Osteocyte (in vitro differentiated cells): Measurements from ENCODE around the gene DDB1. TPM values are rescaled to one million over a fixed set of nuclear protein-coding genes. Genes with fewer than 3 reads are reported as not detected.

Experiments
- DNase-seq: peaks from one replicate; pipeline ENCODE4 v3.0.0; 2021; ENCODE audit warnings: mixed read lengths; ENCODE audit not compliant: unreplicated experiment; ENCODE audit errors: extremely low spot score
- H3K27ac Mint-ChIP-seq: one replicate; pipeline ENCODE4 v1.8.0; 2021; ENCODE audit warnings: mild to moderate bottlenecking, mixed read lengths; ENCODE audit not compliant: unreplicated experiment
- H3K27me3 Mint-ChIP-seq: one replicate; pipeline ENCODE4 v1.8.0; 2021; ENCODE audit warnings: mixed read lengths; ENCODE audit not compliant: unreplicated experiment
- H3K36me3 Mint-ChIP-seq: one replicate; pipeline ENCODE4 v1.8.0; 2021; ENCODE audit warnings: mixed read lengths; ENCODE audit not compliant: unreplicated experiment
- H3K4me1 Mint-ChIP-seq: one replicate; pipeline ENCODE4 v1.8.0; 2021; ENCODE audit warnings: mixed read lengths; ENCODE audit not compliant: unreplicated experiment
- H3K4me3 Mint-ChIP-seq: one replicate; pipeline ENCODE4 v1.8.0; 2021; ENCODE audit warnings: mild to moderate bottlenecking, moderate library complexity, mixed read lengths; ENCODE audit not compliant: unreplicated experiment
- H3K9me3 Mint-ChIP-seq: one replicate; pipeline ENCODE4 v1.8.0; 2021; ENCODE audit warnings: mixed read lengths; ENCODE audit not compliant: unreplicated experiment
- long read RNA-seq: library from polyadenylated mRNA; unstranded; transcript quantifications from one replicate; pipeline ENCODE4 v2.0.0, GENCODE V29; 2021
- total RNA-seq: library from RNA; stranded (reverse); gene quantifications from 2 replicates; pipeline ENCODE4 v1.2.1, GENCODE V29; 2021
- TF ChIP-seq, protein P1 (sequence below): fragments of 200-600 bp; sonication (generic); IDR thresholded peaks from 2 replicates; pipeline ENCODE4 v1.5.0; 2021; ENCODE audit warnings: antibody characterized with exemption, mild to moderate bottlenecking, moderate library complexity

DDB1 gene
- total RNA-seq: 259 and 266 TPM in 2 replicates
- long read RNA-seq, full-length matches to known transcripts: 87 of 186 reads
- long read RNA-seq, partial matches to known transcripts: 84 of 186 reads
- long read RNA-seq, other reads (novel, unspliced or antisense): 15 of 186 reads

DNA sequence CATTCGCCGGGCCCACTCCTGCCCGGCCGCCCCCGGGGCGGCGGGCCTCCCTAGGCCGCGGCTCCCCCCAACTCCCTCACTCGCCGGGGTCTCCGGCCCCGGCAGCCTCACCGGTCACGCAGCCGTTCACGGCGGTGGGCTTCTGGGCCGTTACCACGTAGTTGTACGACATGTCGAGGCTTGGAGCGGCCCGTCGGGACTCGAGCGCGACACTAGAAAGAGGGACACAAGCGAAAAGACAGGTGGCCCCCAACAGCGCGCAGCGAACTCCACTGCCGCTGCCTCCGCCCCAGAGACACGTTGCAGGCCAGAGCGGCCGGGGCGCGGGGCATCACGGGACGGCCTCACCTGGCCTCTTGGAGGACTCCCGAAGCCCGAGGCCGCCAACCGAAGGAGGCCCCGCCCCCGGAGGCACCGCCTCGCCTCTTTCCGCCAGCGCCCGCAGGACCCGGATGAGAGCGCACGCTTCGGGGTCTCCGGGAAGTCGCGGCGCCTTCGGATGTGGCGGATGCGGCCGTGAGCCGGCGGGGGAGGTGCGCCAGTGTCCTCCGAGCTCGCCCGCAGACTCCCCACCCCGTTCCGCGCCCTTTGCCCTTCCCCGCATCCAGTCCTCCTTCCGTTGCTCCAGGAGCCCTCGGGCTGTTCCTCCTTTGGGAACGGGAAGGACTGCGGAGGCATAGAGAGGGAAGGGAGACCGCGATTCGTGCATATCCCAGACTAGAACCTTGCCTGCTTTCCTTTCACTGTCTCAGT, at the start of gene DDB1, which contains the start of gene TKFC:
Gene DDB1, minus strand, starts transcription at position 309 of the 753 bp plus-strand sequence. Its CDS starts 137 bp downstream, at position 172.
Gene TKFC, plus strand, starts transcription at position 432 of the 753 bp plus-strand sequence. CDS start 1,501 bp downstream, outside the sequence.
- H3K4me1 Mint-ChIP-seq: peaks cover 50% of the 10 kb centered on the region
- TF ChIP-seq, protein P1, sequence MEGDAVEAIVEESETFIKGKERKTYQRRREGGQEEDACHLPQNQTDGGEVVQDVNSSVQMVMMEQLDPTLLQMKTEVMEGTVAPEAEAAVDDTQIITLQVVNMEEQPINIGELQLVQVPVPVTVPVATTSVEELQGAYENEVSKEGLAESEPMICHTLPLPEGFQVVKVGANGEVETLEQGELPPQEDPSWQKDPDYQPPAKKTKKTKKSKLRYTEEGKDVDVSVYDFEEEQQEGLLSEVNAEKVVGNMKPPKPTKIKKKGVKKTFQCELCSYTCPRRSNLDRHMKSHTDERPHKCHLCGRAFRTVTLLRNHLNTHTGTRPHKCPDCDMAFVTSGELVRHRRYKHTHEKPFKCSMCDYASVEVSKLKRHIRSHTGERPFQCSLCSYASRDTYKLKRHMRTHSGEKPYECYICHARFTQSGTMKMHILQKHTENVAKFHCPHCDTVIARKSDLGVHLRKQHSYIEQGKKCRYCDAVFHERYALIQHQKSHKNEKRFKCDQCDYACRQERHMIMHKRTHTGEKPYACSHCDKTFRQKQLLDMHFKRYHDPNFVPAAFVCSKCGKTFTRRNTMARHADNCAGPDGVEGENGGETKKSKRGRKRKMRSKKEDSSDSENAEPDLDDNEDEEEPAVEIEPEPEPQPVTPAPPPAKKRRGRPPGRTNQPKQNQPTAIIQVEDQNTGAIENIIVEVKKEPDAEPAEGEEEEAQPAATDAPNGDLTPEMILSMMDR: no peak
- H3K27ac Mint-ChIP-seq: peak within 1 kb of the TSS; percentile 95
- no peaks in the 10 kb centered on the region for H3K27me3 Mint-ChIP-seq
- H3K4me3 Mint-ChIP-seq: peak within 1 kb of the TSS; percentile 94
- DNase-seq: peak; percentile 97
- no peaks in the 10 kb centered on the region for H3K9me3 Mint-ChIP-seq
- H3K36me3 Mint-ChIP-seq: peaks cover 19% of the 10 kb centered on the region

DNA sequence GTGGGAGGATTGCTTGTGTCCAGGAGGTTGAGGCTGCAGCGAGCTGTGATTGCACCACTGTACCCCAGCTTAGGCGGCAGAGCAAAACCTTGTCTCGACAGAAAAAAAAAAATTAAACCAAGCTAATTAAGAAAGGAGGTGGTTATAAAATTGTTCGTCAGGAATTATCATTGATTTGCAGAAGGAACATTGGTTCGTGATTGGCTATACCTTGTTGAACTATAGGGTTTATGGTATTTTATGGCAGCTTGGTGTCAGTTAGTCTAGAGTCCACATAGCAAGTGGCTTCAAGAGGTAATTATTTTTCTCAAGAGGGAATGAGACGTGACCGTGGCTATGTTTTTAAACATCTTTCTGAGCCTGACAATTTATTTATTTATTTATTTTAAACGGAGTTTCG, 48.0 kb upstream of the DDB1 start:
- DNase-seq: no peak
- no peaks in the 10 kb centered on the region for H3K9me3 Mint-ChIP-seq
- H3K27ac Mint-ChIP-seq: no peak overlapping the region
- peaks cover 29% of the 10 kb centered on the region for H3K4me1 Mint-ChIP-seq
- H3K4me3 Mint-ChIP-seq: no peak overlapping the region
- TF ChIP-seq, protein P1: no peak
- H3K36me3 Mint-ChIP-seq: peaks cover 4% of the 10 kb centered on the region
- H3K27me3 Mint-ChIP-seq: no peaks in the 10 kb centered on the region

DNA sequence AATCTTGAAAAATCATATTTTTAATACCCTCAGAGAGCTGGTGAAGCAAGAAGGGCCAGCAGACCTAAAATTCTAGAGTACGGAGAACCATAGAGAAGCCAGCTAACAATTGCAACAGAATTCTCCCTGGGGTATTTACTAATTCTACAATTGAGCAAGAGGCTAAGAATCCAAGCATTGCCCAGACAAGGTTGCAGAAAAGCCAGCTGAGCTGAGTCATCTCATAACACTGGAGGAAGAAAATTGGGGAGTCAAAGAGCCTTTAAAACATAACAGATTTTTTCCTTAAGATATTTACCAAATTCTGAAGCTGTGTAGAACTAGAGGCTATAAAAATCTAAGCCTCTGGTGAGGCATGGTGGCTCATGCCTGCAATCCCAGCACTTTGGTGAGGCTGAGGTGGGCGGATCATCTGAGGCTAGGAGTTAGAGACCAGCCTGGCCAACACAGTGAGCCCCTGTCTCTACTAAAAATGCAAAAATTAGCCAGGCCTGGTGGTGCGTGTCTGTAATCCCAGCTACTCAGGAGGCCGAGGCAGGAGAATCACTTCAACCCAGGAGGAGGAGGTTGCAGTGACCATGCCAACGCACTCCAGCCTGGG, 45.9 kb upstream of the DDB1 start:
- H3K4me1 Mint-ChIP-seq: peaks cover 22% of the 10 kb centered on the region
- TF ChIP-seq, protein P1: no peak
- DNase-seq: no peak
- H3K27ac Mint-ChIP-seq: peak overlapping the region; percentile 91
- H3K9me3 Mint-ChIP-seq: no peaks in the 10 kb centered on the region
- H3K27me3 Mint-ChIP-seq: no peaks in the 10 kb centered on the region
- no peak overlapping the region for H3K4me3 Mint-ChIP-seq
- peaks cover 6% of the 10 kb centered on the region for H3K36me3 Mint-ChIP-seq

DNA sequence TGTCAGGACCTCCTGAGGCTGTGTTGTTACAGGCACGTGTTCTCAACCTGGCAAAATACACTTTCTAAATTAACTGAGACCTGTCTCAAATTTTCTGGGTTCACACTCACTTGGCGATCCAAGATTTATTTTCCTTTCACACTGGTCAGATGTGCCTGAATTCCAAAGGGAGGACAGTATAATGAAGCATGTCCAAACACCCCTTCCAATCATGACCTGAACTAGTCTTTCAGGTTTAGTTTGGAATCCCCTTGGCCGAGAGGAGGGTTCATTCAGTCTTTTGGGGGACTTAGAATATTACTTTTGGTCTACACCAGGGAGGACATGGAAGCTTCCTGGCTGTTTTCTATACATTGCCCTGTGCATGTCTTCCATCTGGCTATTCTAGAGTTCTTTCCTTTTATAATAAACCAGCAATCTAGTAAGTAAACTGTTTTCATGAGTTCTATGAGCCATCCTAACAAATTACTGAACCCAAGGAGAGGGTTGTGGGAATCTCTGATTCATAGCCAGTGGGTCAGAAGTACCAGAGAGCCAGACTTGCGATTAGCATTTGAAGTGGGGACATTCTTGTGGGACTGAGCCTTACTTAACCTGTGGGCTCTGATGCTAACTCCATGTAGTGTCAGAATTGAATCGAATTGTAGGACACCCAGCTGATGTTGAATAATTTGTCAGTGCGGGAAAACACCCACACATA, 44.7 kb upstream of the DDB1 start:
- H3K36me3 Mint-ChIP-seq: peaks cover 7% of the 10 kb centered on the region

More for the DNA sequence above, 44.7 kb upstream of the DDB1 start:
- peaks cover 22% of the 10 kb centered on the region for H3K4me1 Mint-ChIP-seq
- TF ChIP-seq, protein P1: no peak
- H3K27me3 Mint-ChIP-seq: no peaks in the 10 kb centered on the region
- H3K9me3 Mint-ChIP-seq: no peaks in the 10 kb centered on the region
- DNase-seq: no peak
- H3K4me3 Mint-ChIP-seq: no peak overlapping the region
- peak overlapping the region; percentile 91 for H3K27ac Mint-ChIP-seq
